HepG2 (cell line): Measurements from ENCODE around the gene CYP2W1. TPM values are rescaled to one million over a fixed set of nuclear protein-coding genes. Genes with fewer than 3 reads are reported as not detected.
A peak's percentile ranks its signal among the peaks of the same experiment; 100 is the strongest.

Experiments used
- ESRRA ChIP-seq: sonication (generic); formaldehyde crosslinking; IDR thresholded peaks from 2 replicates; pipeline ENCODE4 v1.5.1; 2020; ENCODE audit warnings: mild to moderate bottlenecking, low read depth, missing genetic modification reagents
- FUBP1 ChIP-seq: sonication (generic); formaldehyde crosslinking; IDR thresholded peaks from 2 replicates; pipeline ENCODE4 v1.5.1; 2020; ENCODE audit warnings: missing genetic modification reagents, mild to moderate bottlenecking, borderline replicate concordance
- NFE2 ChIP-seq: sonication (generic); formaldehyde crosslinking; IDR thresholded peaks from 2 replicates; pipeline ENCODE4 v1.4.0; 2020; ENCODE audit warnings: missing genetic modification reagents
- PHF5A ChIP-seq: IDR thresholded peaks from one replicate; pipeline ENCODE4 v1.6.1; 2018; ENCODE audit warnings: low read depth, missing genetic modification reagents; ENCODE audit not compliant: unreplicated experiment
- TAF15 ChIP-seq: fragments of 200-400 bp; formaldehyde crosslinking; IDR thresholded peaks from one replicate; pipeline ENCODE4 v1.6.1; 2018; ENCODE audit warnings: mild to moderate bottlenecking, low read depth, low read length; ENCODE audit not compliant: poor library complexity, severe bottlenecking
- THAP11 ChIP-seq: IDR thresholded peaks from 2 replicates; pipeline ENCODE4 v1.6.1; 2016; ENCODE audit warnings: missing biosample characterization, missing genetic modification reagents
- THRA ChIP-seq: sonication (generic); formaldehyde crosslinking; IDR thresholded peaks from 2 replicates; pipeline ENCODE4 v1.4.0; 2020; ENCODE audit warnings: missing genetic modification reagents, borderline replicate concordance
- U2AF2 ChIP-seq: fragments of 200-400 bp; formaldehyde crosslinking; IDR thresholded peaks from 2 replicates; pipeline ENCODE4 v1.6.1; 2017; ENCODE audit warnings: low read depth, mild to moderate bottlenecking, low read length
- ZNF367 ChIP-seq: sonication (generic); formaldehyde crosslinking; IDR thresholded peaks from 2 replicates; pipeline ENCODE4 v1.4.0; 2020; ENCODE audit warnings: missing genetic modification reagents, borderline replicate concordance
- ZNF574 ChIP-seq: sonication (generic); formaldehyde crosslinking; IDR thresholded peaks from 2 replicates; pipeline ENCODE4 v1.4.0; 2020; ENCODE audit warnings: missing genetic modification reagents
- ZNF577 ChIP-seq: sonication (generic); formaldehyde crosslinking; IDR thresholded peaks from 2 replicates; pipeline ENCODE4 v1.4.0; 2020; ENCODE audit warnings: mild to moderate bottlenecking, low read depth, missing genetic modification reagents, borderline replicate concordance
- ZNF704 ChIP-seq: sonication (generic); formaldehyde crosslinking; IDR thresholded peaks from 2 replicates; pipeline ENCODE4 v1.8.1; 2023; ENCODE audit warnings: mild to moderate bottlenecking, inconsistent platforms, moderate library complexity, missing genetic modification reagents, borderline replicate concordance
- ZNF749 ChIP-seq: sonication (generic); formaldehyde crosslinking; IDR thresholded peaks from 2 replicates; pipeline ENCODE4 v1.8.0; 2022; ENCODE audit warnings: mild to moderate bottlenecking, missing genetic modification reagents, moderate library complexity, borderline replicate concordance
- ZSCAN5A ChIP-seq: sonication (generic); formaldehyde crosslinking; IDR thresholded peaks from 2 replicates; pipeline ENCODE4 v1.8.0; 2022; ENCODE audit warnings: mild to moderate bottlenecking, missing genetic modification reagents, borderline replicate concordance
- polyA plus RNA-seq, 8 experiments: library from polyadenylated mRNA; depleted of rRNA in 3 of 8; stranded (reverse) in 7 of 8; unstranded in 1 of 8; fragments of >200 nt; fragmentation: Illumina TruSeq in 4 of 8; extraction: Trizol in 4 of 8; gene quantifications; 2 replicates each; pipeline versions ENCODE4 v1.2.1 to v1.2.3, GENCODE V29; 2011 to 2016; ENCODE audit warnings: low read depth in 4 of 8, missing spikeins in 1 of 8, mixed read lengths in 1 of 8; ENCODE audit not compliant: insufficient read depth in 1 of 8
- total RNA-seq, 5 experiments: library from RNA; depleted of rRNA; stranded (reverse); fragments of >200 nt; fragmentation: Illumina TruSeq; extraction: Trizol; gene quantifications; 2 replicates each; pipeline ENCODE4 v1.2.3, GENCODE V29; 2016; ENCODE audit warnings: low read depth in 1 of 5

Gene CYP2W1
- total and polyA plus RNA-seq, 2 of the 13 experiments (the other 11 are each of a cell fraction or from before 2014, with no cell fraction given): 19.5 to 31.7 TPM

GRCh38 chr7:992709-993607 lies 10.0 kb downstream of the CYP2W1 start (continued):
- TF ChIP-seq TAF15: peak; percentile 91
- TF ChIP-seq ZNF367 (CRISPR knock-in tag): 0 out of 2 replicates have a peak, but pooled peaks have one; percentile 76
- no peak for TF ChIP-seq NFE2 (CRISPR knock-in tag)
- TF ChIP-seq THRA (CRISPR knock-in tag): peak; percentile 91
- no peak for TF ChIP-seq FUBP1 (CRISPR knock-in tag)
- no peak for TF ChIP-seq ZSCAN5A (CRISPR knock-in tag)
- TF ChIP-seq ESRRA: peak; percentile 60
- peak; percentile 93 for TF ChIP-seq PHF5A (CRISPR knock-in tag)
- TF ChIP-seq THAP11: peak; percentile 75
- TF ChIP-seq ZNF749 (CRISPR knock-in tag): peak; percentile 92; the same call in 1 of the 2 replicates
- peak; percentile 62 for TF ChIP-seq ZNF704 (CRISPR knock-in tag)
- peak; percentile 78 for TF ChIP-seq ZNF574 (CRISPR knock-in tag)
- TF ChIP-seq ZNF577 (CRISPR knock-in tag): no peak
- no peak for TF ChIP-seq U2AF2
